Naive thymus-derived CD8-positive, alpha-beta T cell (primary cell): ENCODE measurements around the gene SSTR4. TPM values are rescaled to one million over a fixed set of nuclear protein-coding genes. Genes with fewer than 3 reads are reported as not detected.
A peak's percentile ranks its signal among the peaks of the same experiment; 100 is the strongest.

Experiments
- ATAC-seq, 2 donors: fragments of 150-1000 bp; cut with Tn5 transposase in 1 of 2; sonication (Bioruptor Pico), chemical (Tn5 transposase) in 1 of 2; 1 replicate in 1 of 2; 2 replicates in 1 of 2; pipeline ENCODE4 v1.10.0; 2021; ENCODE audit warnings: mild to moderate bottlenecking in 2 of 2, moderate library complexity in 2 of 2
- POLR2A ChIA-PET: fragments of 350-600 bp; sonication (Branson Sonifier 250); formaldehyde crosslinking; loops from one replicate; lab custom pipeline; 2021; ENCODE audit warnings: antibody characterized with exemption; lab: Charles Lee
- DNase-seq, 10 donors: peaks; one replicate each; pipeline versions ENCODE4 v3.0.0 to v3.0.0-alpha.2; 2020 to 2022
- H3K27ac Mint-ChIP-seq, 10 donors: one replicate each; pipeline ENCODE4 v1.8.0; 2020 to 2022; ENCODE audit warnings: mild to moderate bottlenecking in 10 of 10, mixed read lengths in 10 of 10, moderate library complexity in 4 of 10, inconsistent platforms in 1 of 10
- H3K27me3 Mint-ChIP-seq, 5 donors: one replicate each; pipeline ENCODE4 v1.8.0; 2021 to 2022; ENCODE audit warnings: mixed read lengths in 5 of 5
- H3K36me3 Mint-ChIP-seq, 3 donors: one replicate each; pipeline ENCODE4 v1.8.0; 2020 to 2022; ENCODE audit warnings: mixed read lengths in 3 of 3, mild to moderate bottlenecking in 2 of 3, inconsistent platforms in 1 of 3
- H3K4me1 Mint-ChIP-seq, 4 donors: one replicate each; pipeline ENCODE4 v1.8.0; 2021 to 2022; ENCODE audit warnings: mixed read lengths in 4 of 4
- H3K4me3 Mint-ChIP-seq, 10 donors: one replicate each; pipeline ENCODE4 v1.8.0; 2020 to 2022; ENCODE audit warnings: mild to moderate bottlenecking in 10 of 10, mixed read lengths in 10 of 10, moderate library complexity in 6 of 10, inconsistent platforms in 1 of 10
- H3K9me3 Mint-ChIP-seq, 9 donors: one replicate each; pipeline ENCODE4 v1.8.0; 2020 to 2022; ENCODE audit warnings: mixed read lengths in 9 of 9, mild to moderate bottlenecking in 3 of 9, inconsistent platforms in 1 of 9, moderate library complexity in 1 of 9
- polyA plus RNA-seq, 3 donors: library from polyadenylated mRNA; unstranded; fragments of 300-500 nt; fragmentation: Illumina TruSeq; gene quantifications; one replicate each; pipeline ENCODE4 v1.2.3, GENCODE V29; 2021
- total RNA-seq, 8 experiments: library from RNA in 2 of 8; stranded (reverse) in 2 of 8; gene quantifications; one replicate each; pipeline ENCODE4 v1.2.3 and lab custom pipeline; 2021 to 2026

Gene SSTR4
- total and polyA plus RNA-seq, 5 experiments from 2014 or later = not detected

- no peak for DNase-seq
- Mint-ChIP-seq H3K9me3 (peaks cover 0 to 3% (median 0%) of the 10 kb centered on the region in 9 donors), H3K4me3 (no peak overlapping the region), H3K4me1 (peaks cover 0 to 2% (median 0%) of the 10 kb centered on the region in 4 donors), H3K27me3 (peaks cover 11 to 50% (median 31%) of the 10 kb centered on the region in 5 donors), H3K27ac (no peak overlapping the region), H3K36me3 (no peaks in the 10 kb centered on the region)
- no peak for ATAC-seq
- POLR2A ChIA-PET = no interaction called here
Measured at GRCh38 chr20:23035731-23036130, 619 bp downstream of the SSTR4 start.

DNA sequence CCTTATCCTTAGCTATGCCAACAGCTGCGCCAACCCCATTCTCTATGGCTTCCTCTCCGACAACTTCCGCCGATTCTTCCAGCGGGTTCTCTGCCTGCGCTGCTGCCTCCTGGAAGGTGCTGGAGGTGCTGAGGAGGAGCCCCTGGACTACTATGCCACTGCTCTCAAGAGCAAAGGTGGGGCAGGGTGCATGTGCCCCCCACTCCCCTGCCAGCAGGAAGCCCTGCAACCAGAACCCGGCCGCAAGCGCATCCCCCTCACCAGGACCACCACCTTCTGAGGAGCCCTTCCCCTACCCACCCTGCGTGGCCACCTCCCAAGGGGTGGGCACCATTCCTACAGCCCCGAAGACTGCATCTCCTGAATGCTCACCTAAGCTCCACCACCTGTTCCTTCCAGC is 1.3 kb downstream of the SSTR4 start:
- no peak overlapping the region for H3K4me3 Mint-ChIP-seq
- ATAC-seq (no peak), DNase-seq (no peak)
- POLR2A ChIA-PET = no interaction called here
- peaks cover 0 to 3% (median 0%) of the 10 kb centered on the region in 9 donors for H3K9me3 Mint-ChIP-seq
- H3K36me3 Mint-ChIP-seq = no peaks in the 10 kb centered on the region
- H3K27me3 Mint-ChIP-seq = peaks cover 11 to 57% (median 31%) of the 10 kb centered on the region in 5 donors
- H3K27ac Mint-ChIP-seq = no peak overlapping the region
- peaks cover 0 to 2% (median 0%) of the 10 kb centered on the region in 4 donors for H3K4me1 Mint-ChIP-seq

DNA sequence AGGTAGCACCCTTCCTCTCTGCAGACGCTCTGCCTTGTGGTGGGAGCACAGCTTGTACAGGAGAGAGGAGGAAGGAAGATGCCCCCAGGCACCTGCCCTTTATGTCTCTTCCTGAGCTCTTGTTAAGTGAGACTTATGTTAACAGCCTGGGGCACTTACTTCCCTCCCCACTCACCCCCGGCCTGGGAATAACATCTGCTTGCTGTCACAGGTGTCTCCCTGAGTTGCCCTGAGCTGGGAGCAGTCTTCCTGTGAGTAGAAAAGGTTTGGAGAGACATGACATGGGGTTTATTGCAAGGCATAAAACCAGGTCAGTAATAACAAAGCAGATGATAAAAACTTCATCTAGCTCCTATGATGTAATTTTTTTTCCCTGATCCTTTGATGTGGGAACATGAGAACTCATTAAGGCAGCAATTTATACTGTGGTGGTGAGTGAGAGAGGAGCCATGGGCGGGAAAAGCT is 1.9 kb downstream of the SSTR4 start:
- H3K27ac Mint-ChIP-seq = no peak overlapping the region
- POLR2A ChIA-PET = no interaction called here
- H3K36me3 Mint-ChIP-seq = no peaks in the 10 kb centered on the region
- H3K4me1 Mint-ChIP-seq = peaks cover 0 to 2% (median 0%) of the 10 kb centered on the region in 4 donors
- H3K9me3 Mint-ChIP-seq = peaks cover 0 to 3% (median 0%) of the 10 kb centered on the region in 9 donors
- DNase-seq = no peak
- H3K4me3 Mint-ChIP-seq = no peak overlapping the region
- no peak for ATAC-seq
- H3K27me3 Mint-ChIP-seq = peaks cover 11 to 63% (median 35%) of the 10 kb centered on the region in 5 donors

- Mint-ChIP-seq H3K27me3 (peaks cover 8 to 64% (median 29%) of the 10 kb centered on the region in 5 donors), H3K27ac (no peak overlapping the region), H3K4me1 (no peaks in the 10 kb centered on the region), H3K9me3 (peaks cover 0 to 6% (median 0%) of the 10 kb centered on the region in 9 donors), H3K36me3 (no peaks in the 10 kb centered on the region), H3K4me3 (no peak overlapping the region)
- ATAC-seq = no peak
- POLR2A ChIA-PET = no interaction called here
- no peak for DNase-seq
Measured at GRCh38 chr20:23039136-23039875, 4.2 kb downstream of the SSTR4 start.

- Mint-ChIP-seq H3K27me3 (peaks cover 8 to 71% (median 32%) of the 10 kb centered on the region in 5 donors), H3K4me3 (no peak overlapping the region), H3K9me3 (peaks cover 0 to 6% (median 0%) of the 10 kb centered on the region in 9 donors), H3K27ac (peak overlapping the region in 1 of 10 donors; percentile 38), H3K4me1 (no peaks in the 10 kb centered on the region), H3K36me3 (no peaks in the 10 kb centered on the region)
- DNase-seq = no peak
- no peak for ATAC-seq
- POLR2A ChIA-PET = no interaction called here
Measured at GRCh38 chr20:23039885-23040508, 4.9 kb downstream of the SSTR4 start.

DNA sequence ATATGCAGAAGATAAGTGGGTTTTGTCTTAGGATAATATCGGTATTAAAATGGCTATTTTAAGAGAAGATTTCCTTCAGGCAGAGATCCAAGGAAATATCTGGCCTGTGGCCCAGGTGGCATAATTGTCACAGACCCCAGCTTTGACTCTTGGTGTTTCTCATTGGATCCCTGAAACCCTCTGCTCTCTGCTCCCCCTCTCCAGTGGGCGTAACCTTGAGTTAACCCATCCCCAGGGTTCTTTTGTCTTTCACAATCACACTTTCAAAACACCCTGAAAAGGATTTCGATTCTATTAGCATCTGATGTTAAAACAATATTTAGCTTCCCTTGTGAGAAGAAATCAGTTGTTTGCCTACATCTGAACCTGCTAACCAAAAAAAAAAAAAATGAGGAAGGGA is 7.2 kb downstream of the SSTR4 start:
- no peak for ATAC-seq
- Mint-ChIP-seq H3K9me3 (peaks cover 0 to 3% (median 0%) of the 10 kb centered on the region in 9 donors), H3K27ac (no peak overlapping the region)

DNA sequence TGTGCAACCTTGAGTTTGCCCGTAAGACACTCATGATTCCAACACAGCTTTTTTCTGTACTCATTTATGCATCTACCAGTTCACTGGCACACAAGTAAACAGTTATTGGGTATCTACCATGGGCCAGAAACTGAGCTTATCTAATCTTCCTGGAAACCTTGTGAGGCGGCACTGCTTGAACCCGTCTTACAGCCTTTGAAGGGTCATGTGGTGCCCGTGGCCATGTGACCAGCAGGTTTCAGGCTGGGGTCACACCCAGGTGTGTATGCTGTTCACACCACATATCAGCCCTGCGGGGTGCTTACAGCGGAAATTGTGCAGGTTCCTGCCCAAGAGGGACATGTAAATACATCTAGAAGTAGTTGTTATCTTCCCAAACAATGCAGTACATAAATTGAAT is 8.3 kb downstream of the SSTR4 start:
- peaks cover 0 to 3% (median 0%) of the 10 kb centered on the region in 9 donors for H3K9me3 Mint-ChIP-seq
- ATAC-seq (no peak), DNase-seq (no peak)
- H3K36me3 Mint-ChIP-seq = peaks cover 0 to 4% (median 2%) of the 10 kb centered on the region in 3 donors
- no peak overlapping the region for H3K27ac Mint-ChIP-seq
- H3K27me3 Mint-ChIP-seq = peaks cover 4 to 74% (median 38%) of the 10 kb centered on the region in 5 donors
- peaks cover 0 to 4% (median under 1%) of the 10 kb centered on the region in 4 donors for H3K4me1 Mint-ChIP-seq
- POLR2A ChIA-PET = no interaction called here
- no peak overlapping the region for H3K4me3 Mint-ChIP-seq

More for the DNA sequence above, 7.2 kb downstream of the SSTR4 start:
- Mint-ChIP-seq H3K4me3 (no peak overlapping the region), H3K27me3 (peaks cover 8 to 71% (median 32%) of the 10 kb centered on the region in 5 donors), H3K4me1 (peaks cover 0 to 4% (median under 1%) of the 10 kb centered on the region in 4 donors), H3K36me3 (peaks cover 0 to 4% (median 2%) of the 10 kb centered on the region in 3 donors)
- POLR2A ChIA-PET = no interaction called here
- no peak for DNase-seq

- Mint-ChIP-seq H3K4me3 (no peak overlapping the region), H3K4me1 (peaks cover 0 to 6% (median 5%) of the 10 kb centered on the region in 4 donors), H3K27me3 (peaks cover 4 to 60% (median 28%) of the 10 kb centered on the region in 5 donors), H3K27ac (no peak overlapping the region), H3K9me3 (peaks cover 0 to 3% (median 0%) of the 10 kb centered on the region in 9 donors), H3K36me3 (peaks cover 0 to 4% (median 2%) of the 10 kb centered on the region in 3 donors)
- DNase-seq (no peak), ATAC-seq (no peak)
- POLR2A ChIA-PET = no interaction called here
Measured at GRCh38 chr20:23046431-23046830, 11.3 kb downstream of the SSTR4 start.

- Mint-ChIP-seq H3K4me3 (peak overlapping the region in 3 of 10 donors; percentile 10 to 46 (median 16)), H3K27ac (no peak overlapping the region), H3K27me3 (peaks cover 7 to 60% (median 28%) of the 10 kb centered on the region in 5 donors), H3K36me3 (peaks cover 0 to 4% (median 2%) of the 10 kb centered on the region in 3 donors), H3K4me1 (peaks cover 0 to 6% (median 6%) of the 10 kb centered on the region in 4 donors), H3K9me3 (peaks cover 0 to 3% (median 0%) of the 10 kb centered on the region in 9 donors)
- DNase-seq (no peak), ATAC-seq (no peak)
- POLR2A ChIA-PET = no interaction called here
Measured at GRCh38 chr20:23047001-23047737, 12.1 kb downstream of the SSTR4 start.

DNA sequence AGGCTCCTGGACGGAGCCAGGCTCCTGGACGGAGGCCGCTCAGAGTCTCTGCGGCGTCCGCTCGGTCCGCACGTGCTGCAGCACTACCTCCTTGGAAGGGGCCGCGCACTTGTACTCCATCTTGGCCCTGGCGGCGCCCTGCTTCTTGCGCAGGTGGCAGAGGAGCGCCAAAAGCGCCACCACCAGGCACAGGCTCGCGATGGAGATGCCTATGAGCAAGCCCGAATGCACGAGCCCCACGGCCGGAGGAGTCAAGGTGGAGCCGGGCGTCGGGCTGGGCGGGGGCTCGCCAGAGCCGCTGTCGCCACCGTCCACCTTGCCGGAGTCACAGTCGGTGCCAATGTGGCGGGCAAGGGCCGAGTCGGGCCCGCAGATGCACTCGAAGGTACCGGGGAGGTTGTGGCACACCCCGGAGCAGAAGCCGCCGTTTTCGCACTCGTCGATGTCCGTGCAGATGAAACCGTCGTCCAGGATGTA is 12.7 kb downstream of the SSTR4 start:
- peaks cover 0 to 3% (median 0%) of the 10 kb centered on the region in 9 donors for H3K9me3 Mint-ChIP-seq
- POLR2A ChIA-PET = no interaction called here
- H3K27ac Mint-ChIP-seq = no peak overlapping the region
- ATAC-seq (no peak), DNase-seq (no peak)
- peaks cover 0 to 6% (median 6%) of the 10 kb centered on the region in 4 donors for H3K4me1 Mint-ChIP-seq
- H3K4me3 Mint-ChIP-seq = no peak overlapping the region
- peaks cover 11 to 66% (median 33%) of the 10 kb centered on the region in 5 donors for H3K27me3 Mint-ChIP-seq
- peaks cover 0 to 4% (median 2%) of the 10 kb centered on the region in 3 donors for H3K36me3 Mint-ChIP-seq

GRCh38 chr20:23048283-23049200 is 13.4 kb downstream of the SSTR4 start:
- POLR2A ChIA-PET = no interaction called here
- peak overlapping the region in 1 of 10 donors; percentile 11 for H3K4me3 Mint-ChIP-seq
- peaks cover 0 to 6% (median 6%) of the 10 kb centered on the region in 4 donors for H3K4me1 Mint-ChIP-seq
- H3K27ac Mint-ChIP-seq = peak overlapping the region in 1 of 10 donors; percentile 24
- ATAC-seq = no peak
- H3K27me3 Mint-ChIP-seq = peaks cover 17 to 66% (median 40%) of the 10 kb centered on the region in 5 donors
- H3K36me3 Mint-ChIP-seq = peaks cover 0 to 4% (median 2%) of the 10 kb centered on the region in 3 donors
- no peak for DNase-seq
- H3K9me3 Mint-ChIP-seq = peaks cover 0 to 3% (median 0%) of the 10 kb centered on the region in 9 donors
